Measurements from ENCODE around the gene KCNC3. TPM values are rescaled to one million over a fixed set of nuclear protein-coding genes. Genes with fewer than 3 reads are reported as not detected.

KCNC3 gene
- total and polyA plus RNA-seq, 2 of the 4 experiments (the other 2 are of a cell fraction), result 0.07 TPM; not detected in 1

DNA sequence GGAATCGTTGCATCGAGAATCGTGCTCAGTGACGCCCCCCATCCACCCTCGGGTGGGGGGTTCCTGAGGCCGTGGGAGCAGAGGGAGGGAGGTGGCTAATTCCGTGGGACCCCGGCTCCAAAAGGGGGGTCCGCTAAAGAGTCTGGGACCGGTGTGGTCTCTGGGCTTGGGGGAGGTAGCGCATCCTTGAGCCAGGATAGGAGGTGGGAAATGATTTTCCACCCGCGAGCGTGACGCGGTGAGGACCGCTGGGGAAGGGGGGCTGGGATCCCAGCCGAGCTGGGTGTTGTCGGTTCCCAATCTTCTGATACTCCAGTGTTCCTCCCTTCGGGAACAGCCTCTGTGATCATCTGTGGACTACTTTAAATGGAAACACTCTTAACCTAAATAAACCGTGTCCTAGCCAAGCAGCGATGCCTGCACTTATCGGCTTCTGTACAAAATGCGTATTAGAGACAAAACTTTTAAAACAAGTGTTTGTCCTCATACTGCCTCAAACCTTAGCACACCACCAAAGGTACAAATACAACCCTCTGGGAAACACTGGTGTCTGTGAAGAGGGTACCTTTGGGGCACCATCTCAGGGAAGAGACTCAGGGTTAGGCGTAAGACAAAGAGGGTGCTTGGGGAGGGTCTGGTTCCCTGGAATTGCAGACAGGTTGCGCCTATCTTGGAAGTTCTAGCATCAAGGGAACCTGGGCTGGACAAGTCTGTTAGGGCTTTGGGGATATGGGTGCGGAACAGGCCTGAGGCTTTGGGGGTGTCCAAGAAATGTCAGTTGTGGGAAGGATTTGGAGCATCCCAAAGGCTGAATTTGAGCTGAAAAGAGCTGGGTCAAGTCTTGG is 16.0 kb downstream of the KCNC3 start:
- Histone ChIP-seq H3K4me2 (ENCODE audit: low read depth, low read length) (no peak overlapping the region), H2AFZ (replicated peaks; ENCODE audit: low read length, poor library complexity) (no peak overlapping the region), H3K56ac (ENCODE audit: extremely low read depth, insufficient read depth, low read length) (no peak overlapping the region), H3K4ac (ENCODE audit: low read depth, low read length) (no peak overlapping the region), H3K79me1 (ENCODE audit: low read depth in 1 of 2, low read length in 2 of 2) (no peaks in the 10 kb centered on the region), H3K27ac (ENCODE audit: insufficient read depth, low read length) (no peak overlapping the region), H2BK120ac (ENCODE audit: low read depth, low read length) (no peak overlapping the region), H3K9me1 (ENCODE audit: insufficient read depth, low read length) (no peaks in the 10 kb centered on the region), H4K8ac (ENCODE audit: low read depth in 2 of 2, low read length in 2 of 2) (no peak overlapping the region), H3K4me3 (ENCODE audit: insufficient read depth, low read depth, low read length) (no peak overlapping the region), H2AK9ac (replicated peaks; ENCODE audit: low read depth, low read length, poor library complexity) (no peak overlapping the region), H3K27me3 (ENCODE audit: control insufficient read depth, insufficient read depth, low read length) (peaks cover 39% of the 10 kb centered on the region), H2BK20ac (ENCODE audit: low read depth, low read length) (no peak overlapping the region), H2BK15ac (ENCODE audit: low read depth, low read length) (no peak overlapping the region), H4K91ac (ENCODE audit: insufficient read depth, low read depth, low read length) (no peak overlapping the region), H4K5ac (ENCODE audit: low read depth, low read length) (no peak overlapping the region), H3K36me3 (ENCODE audit: control insufficient read depth, insufficient read depth, low read length) (no peaks in the 10 kb centered on the region), H2BK5ac (ENCODE audit: low read depth, low read length, poor library complexity, severe bottlenecking) (no peak overlapping the region), H3K14ac (replicated peaks; ENCODE audit: low read depth, low read length) (no peak overlapping the region), H3K23ac (ENCODE audit: low read depth, low read length) (no peak overlapping the region), H3K9ac (ENCODE audit: low read depth, low read length) (no peak overlapping the region), H3K18ac (ENCODE audit: low read depth, low read length) (no peak overlapping the region), H4K20me1 (ENCODE audit: insufficient read depth, low read length) (no peaks in the 10 kb centered on the region), H3K4me1 (ENCODE audit: control insufficient read depth, insufficient read depth, low read length) (no peaks in the 10 kb centered on the region), H3K9me3 (ENCODE audit: control insufficient read depth, insufficient read depth, low read length) (peaks cover 1% of the 10 kb centered on the region; the same call in 1 of the 2 replicates), H2AK5ac (ENCODE audit: low read depth, low read length) (no peak overlapping the region)
- no peak for TF ChIP-seq CEBPB (IDR thresholded peaks at IDR 0.05; ENCODE audit: low read depth, low read length)
- TF ChIP-seq NFE2L2 (IDR thresholded peaks at IDR 0.05; ENCODE audit: low read depth, low read length), result no peak
- no peak for TF ChIP-seq POLR2A (IDR thresholded peaks at IDR 0.05; ENCODE audit: low read depth, low read length)
- no peak for TF ChIP-seq FOS (IDR thresholded peaks at IDR 0.05; ENCODE audit: low read depth, low read length)
- in situ Hi-C loops (cut with MboI; ENCODE audit: low sequenced_read_pairs), result no loop called here
- dilution Hi-C loops (cut with HindIII; ENCODE audit: low sequenced_read_pairs, unreplicated experiment), result no loop called here
- CTCF ChIA-PET, result no interaction called here
- POLR2A ChIA-PET (ENCODE audit: unreplicated experiment), result no interaction called here
- intact Hi-C loops (cut with micrococcal nuclease), result no loop called here
- WGBS, 2 experiments (ENCODE audit: extremely low coverage in 2 of 2, insufficient read length in 1 of 2), result 9% methylated on average over 5 of the region's 27 CpGs; no CpG with 5 or more reads in 1 of the 2 experiments
- ATAC-seq (ENCODE audit: low read depth) (no peak), DNase-seq (no peak)
- BruUV-seq (replicated peaks), result no TSS peak

Measured in IMR-90 (cell line).